Measurements from ENCODE around the gene MCC.

DNA sequence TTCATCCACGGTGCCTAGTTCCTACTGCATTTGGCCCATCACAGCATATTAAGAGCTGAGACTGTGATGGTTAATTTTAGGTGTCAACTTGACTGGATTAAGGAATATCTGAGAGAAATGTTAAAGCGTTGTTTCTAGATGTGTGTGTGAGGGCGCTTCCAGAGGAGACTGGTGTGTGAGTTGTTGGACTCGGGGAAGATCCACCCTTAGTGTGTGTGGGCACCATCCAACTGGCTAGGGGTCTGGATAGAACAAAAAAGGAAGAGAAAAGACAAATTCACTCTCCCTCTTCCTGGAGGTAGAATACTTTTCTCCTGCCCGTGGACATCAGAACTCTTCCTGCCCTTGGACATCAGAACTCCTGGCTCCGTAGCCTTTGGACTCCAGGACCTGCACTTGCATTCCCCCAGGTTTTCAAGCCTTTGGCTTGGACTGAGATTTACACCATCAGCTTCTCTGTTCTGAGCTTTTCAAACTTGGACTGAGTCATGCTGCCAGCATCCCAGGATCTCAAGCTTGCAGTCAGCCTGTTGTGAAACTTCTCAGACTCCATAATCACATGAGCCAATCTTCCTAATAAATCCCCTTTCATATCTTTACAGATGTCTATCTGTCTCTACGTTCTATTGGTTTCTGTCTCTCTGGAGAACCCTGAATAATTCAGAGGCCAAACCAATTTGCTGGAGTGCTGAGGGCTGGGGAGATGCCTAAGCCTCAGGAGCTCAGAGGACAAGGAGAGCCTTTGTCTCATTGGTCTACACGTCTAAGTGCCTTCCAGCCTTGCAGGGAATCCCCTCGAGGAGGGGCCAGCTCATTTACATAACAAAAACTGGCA, 347.2 kb downstream of the MCC start:
- TF ChIP-seq EZH2 (IDR thresholded peaks at IDR 0.05; ENCODE audit: borderline replicate concordance, insufficient read depth, low read depth, low read length, poor library complexity, severe bottlenecking) (no peak), CTCF (IDR thresholded peaks at IDR 0.05) (no peak)

Data from B cell (primary cell).